ENCODE results near the gene AFF3. TPM values are rescaled to one million over a fixed set of nuclear protein-coding genes. Genes with fewer than 3 reads are reported as not detected.

Gene AFF3
- total and polyA plus RNA-seq, 2 experiments from 2014 or later: 7.3 to 7.8 TPM

- Histone ChIP-seq H3K4me2 (no peak overlapping the region), H3K4me3 (no peak overlapping the region), H3K27ac (no peak overlapping the region), H3K4me1 (ENCODE audit: insufficient read depth) (no peaks in the 10 kb centered on the region), H3K36me3 (replicated peaks; ENCODE audit: insufficient read depth, low read depth) (no peaks in the 10 kb centered on the region), H3K27me3 (peaks cover 5% of the 10 kb centered on the region), H3K79me2 (no peaks in the 10 kb centered on the region), H2AFZ (no peak overlapping the region), H3K9me3 (ENCODE audit: low read depth) (no peaks in the 10 kb centered on the region), H3K9me2 (replicated peaks; ENCODE audit: insufficient read depth) (no peaks in the 10 kb centered on the region), H4K20me1 (ENCODE audit: insufficient read depth, poor library complexity, severe bottlenecking) (no peaks in the 10 kb centered on the region)
- DNase-seq (ENCODE audit: low spot score): no peak
- 100% methylated on average over 3 of the region's 3 CpGs for WGBS (ENCODE audit: low lambda C conversion rate, missing lambda C conversion rate)
- TF ChIP-seq EZH2 (IDR thresholded peaks at IDR 0.05; ENCODE audit: borderline replicate concordance) (no peak), EZH2phosphoT487 (IDR thresholded peaks at IDR 0.05; ENCODE audit: low read depth, severe bottlenecking, unreplicated experiment) (no peak), CTCF (IDR thresholded peaks at IDR 0.05; ENCODE audit: poor library complexity) (no peak)
These were observed 484 bp downstream of the AFF3 start for GRCh38 chr2:100141906-100142305.

- Histone ChIP-seq H3K27me3 (peaks cover 5% of the 10 kb centered on the region), H3K9me3 (ENCODE audit: low read depth) (no peaks in the 10 kb centered on the region), H2AFZ (no peak overlapping the region), H3K9me2 (replicated peaks; ENCODE audit: insufficient read depth) (no peaks in the 10 kb centered on the region), H3K4me1 (ENCODE audit: insufficient read depth) (no peaks in the 10 kb centered on the region), H3K4me2 (no peak overlapping the region), H3K27ac (no peak overlapping the region), H3K36me3 (replicated peaks; ENCODE audit: insufficient read depth, low read depth) (no peaks in the 10 kb centered on the region), H3K4me3 (no peak overlapping the region), H4K20me1 (ENCODE audit: insufficient read depth, poor library complexity, severe bottlenecking) (no peaks in the 10 kb centered on the region), H3K79me2 (no peaks in the 10 kb centered on the region)
- WGBS (ENCODE audit: low lambda C conversion rate, missing lambda C conversion rate): 92% methylated on average over 3 of the region's 3 CpGs
- no peak for TF ChIP-seq CTCF (IDR thresholded peaks at IDR 0.05; ENCODE audit: poor library complexity)
- no peak for TF ChIP-seq EZH2 (IDR thresholded peaks at IDR 0.05; ENCODE audit: borderline replicate concordance)
- no peak for TF ChIP-seq EZH2phosphoT487 (IDR thresholded peaks at IDR 0.05; ENCODE audit: low read depth, severe bottlenecking, unreplicated experiment)
- no peak for DNase-seq (ENCODE audit: low spot score)
These were observed 1.8 kb downstream of the AFF3 start for GRCh38 chr2:100140582-100140981.

- H2AFZ ChIP-seq: no peak overlapping the region
- no peaks in the 10 kb centered on the region for H3K79me2 ChIP-seq
- H3K27ac ChIP-seq: no peak overlapping the region
- TF ChIP-seq CTCF (IDR thresholded peaks at IDR 0.05; ENCODE audit: poor library complexity) (no peak), EZH2phosphoT487 (IDR thresholded peaks at IDR 0.05; ENCODE audit: low read depth, severe bottlenecking, unreplicated experiment) (no peak), EZH2 (IDR thresholded peaks at IDR 0.05; ENCODE audit: borderline replicate concordance) (no peak)
- no peaks in the 10 kb centered on the region for H3K4me1 ChIP-seq (ENCODE audit: insufficient read depth)
- H3K9me3 ChIP-seq (ENCODE audit: low read depth): no peaks in the 10 kb centered on the region
- no peaks in the 10 kb centered on the region for H4K20me1 ChIP-seq (ENCODE audit: insufficient read depth, poor library complexity, severe bottlenecking)
- H3K4me3 ChIP-seq: no peak overlapping the region
- no peak overlapping the region for H3K4me2 ChIP-seq
- DNase-seq (ENCODE audit: low spot score): no peak
- peaks cover 5% of the 10 kb centered on the region for H3K27me3 ChIP-seq
- no peaks in the 10 kb centered on the region for H3K36me3 ChIP-seq (replicated peaks; ENCODE audit: insufficient read depth, low read depth)
- H3K9me2 ChIP-seq (replicated peaks; ENCODE audit: insufficient read depth): no peaks in the 10 kb centered on the region
- WGBS (ENCODE audit: low lambda C conversion rate, missing lambda C conversion rate): 81% methylated on average over 5 of the region's 5 CpGs
These were observed 4.4 kb downstream of the AFF3 start for GRCh38 chr2:100137866-100138570.

All from hepatocyte (in vitro differentiated cells).